Gastroesophageal sphincter (tissue), 4 donors: ENCODE results near the gene C5orf58. TPM values are rescaled to one million over a fixed set of nuclear protein-coding genes. Genes with fewer than 3 reads are reported as not detected.

ENCODE experiments used
- ATAC-seq: fragments of 150-250 bp; one replicate; pipeline ENCODE4 v1.9.1; 2016; ENCODE audit warnings: mild to moderate bottlenecking, moderate library complexity
- H3K27ac ChIP-seq, 4 donors: fragments of 200-600 bp; sonication (generic) in 3 of 4; 1 replicate in 3 of 4; 2 replicates in 1 of 4; pipeline ENCODE4 v1.5.1; 2016 to 2019
- H3K27me3 ChIP-seq: fragments of 200-600 bp; sonication (generic); one replicate; pipeline ENCODE4 v1.5.1; 2019
- H3K36me3 ChIP-seq, 2 donors: fragments of 200-600 bp; sonication (generic); one replicate each; pipeline ENCODE4 v1.5.1; 2019; ENCODE audit warnings: control low read depth in 1 of 2
- H3K4me1 ChIP-seq, 3 donors: fragments of 200-600 bp; sonication (generic); 1 replicate in 2 of 3; 2 replicates in 1 of 3; pipeline ENCODE4 v1.5.1; 2016 to 2019; ENCODE audit warnings: control low read depth in 2 of 3
- H3K4me3 ChIP-seq, 2 donors: fragments of 200-600 bp; sonication (generic); one replicate each; pipeline ENCODE4 v1.5.1; 2019; ENCODE audit warnings: mild to moderate bottlenecking in 1 of 2, moderate library complexity in 1 of 2
- H3K9me3 ChIP-seq, 3 donors: fragments of 200-600 bp; sonication (generic); one replicate each; pipeline ENCODE4 v1.5.1; 2017 to 2019; ENCODE audit warnings: control low read depth in 2 of 3
- CTCF ChIP-seq, 4 experiments: fragments of 200-600 bp in 2 of 4; fragments of 450-650 bp in 2 of 4; sonication (generic) in 1 of 4; IDR thresholded peaks; one replicate each; pipeline ENCODE4 v1.5.1; 2017 to 2019; ENCODE audit warnings: antibody characterized with exemption in 4 of 4, mild to moderate bottlenecking in 2 of 4, moderate library complexity in 2 of 4
- EP300 ChIP-seq: sonication (generic); formaldehyde crosslinking; IDR thresholded peaks from one replicate; pipeline ENCODE4 v1.6.1; 2017; ENCODE audit warnings: antibody characterized with exemption, mild to moderate bottlenecking
- POLR2A ChIP-seq, 2 donors: fragments of 450-650 bp; IDR thresholded peaks; one replicate each; pipeline ENCODE4 v1.6.1; 2017; ENCODE audit warnings: antibody characterized with exemption in 2 of 2, mild to moderate bottlenecking in 2 of 2, moderate library complexity in 1 of 2
- POLR2AphosphoS5 ChIP-seq: sonication (generic); formaldehyde crosslinking; IDR thresholded peaks from one replicate; pipeline ENCODE4 v1.6.1; 2017; ENCODE audit warnings: antibody characterized with exemption
- WGBS, 2 donors: methylation state at CpG; one replicate each; pipeline ENCODE4 v1.1.5; 2018; ENCODE audit warnings: low coverage in 1 of 2; 5-methylcytosine and 5-hydroxymethylcytosine counted together
- total RNA-seq, 4 donors: library from RNA; depleted of rRNA; stranded (reverse); fragments of >200 nt; gene quantifications; one replicate each; pipeline ENCODE4 v1.1.0, GENCODE V29; 2016

C5orf58 gene
- total RNA-seq, 4 donors from 2014 or later: not detected

DNA sequence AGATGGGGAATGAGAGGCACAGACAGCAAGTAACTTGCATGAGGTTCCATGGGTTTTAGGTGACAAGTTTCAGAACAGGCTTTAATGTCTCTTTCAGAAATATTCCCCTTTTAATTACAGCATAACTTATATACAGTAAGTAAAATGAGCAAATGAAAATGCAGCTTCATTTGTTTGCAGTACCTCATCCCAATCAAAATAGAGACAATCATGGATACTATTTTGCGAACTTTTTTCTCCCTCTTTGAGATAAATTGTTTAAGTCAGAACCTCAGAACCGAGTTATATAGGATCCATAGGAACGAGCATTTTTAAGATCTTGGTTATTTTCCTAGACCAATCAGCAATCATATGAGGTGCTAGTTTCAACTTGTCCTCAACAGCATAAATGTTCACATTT is 61.3 kb downstream of the C5orf58 start:
- Histone ChIP-seq H3K4me3 (no peak overlapping the region), H3K9me3 (peaks cover 0 to 3% (median 0%) of the 10 kb centered on the region in 3 donors), H3K27me3 (no peaks in the 10 kb centered on the region), H3K27ac (no peak overlapping the region), H3K36me3 (no peaks in the 10 kb centered on the region), H3K4me1 (peaks cover 0 to 9% (median 3%) of the 10 kb centered on the region in 3 donors)
- 92 to 94% methylated on average over 3 of the region's 3 CpGs for WGBS, 2 donors
- TF ChIP-seq CTCF (IDR thresholded peaks at IDR 0.05) (no peak), POLR2AphosphoS5 (no peak), EP300 (no peak), POLR2A (IDR thresholded peaks at IDR 0.05) (no peak)
- no peak for ATAC-seq

DNA sequence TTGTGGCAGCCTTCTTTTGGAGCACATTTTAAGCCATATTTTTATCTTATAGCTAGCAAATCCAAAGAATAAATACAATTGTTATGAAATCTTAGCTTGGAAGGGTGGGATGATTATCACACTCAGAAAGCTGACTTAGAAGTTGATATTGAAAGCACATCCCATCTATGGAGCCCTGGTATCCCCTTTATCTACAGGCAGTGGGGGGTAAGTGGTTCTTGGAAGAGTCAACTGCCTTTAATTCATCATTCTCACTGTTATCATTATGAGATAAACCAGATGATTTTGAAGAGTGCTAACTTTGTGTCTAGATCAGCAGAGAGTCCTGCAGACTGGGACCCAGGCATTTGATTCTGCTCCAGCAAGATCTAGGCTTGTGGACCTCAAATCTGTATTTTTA is 61.8 kb downstream of the C5orf58 start:
- TF ChIP-seq EP300 (no peak), POLR2A (IDR thresholded peaks at IDR 0.05) (no peak), CTCF (IDR thresholded peaks at IDR 0.05) (no peak), POLR2AphosphoS5 (no peak)
- ATAC-seq: no peak
- H3K9me3 ChIP-seq: peaks cover 0 to 3% (median 0%) of the 10 kb centered on the region in 3 donors

More for the DNA sequence above, 61.8 kb downstream of the C5orf58 start:
- no peak overlapping the region for H3K4me3 ChIP-seq
- no peak overlapping the region for H3K27ac ChIP-seq
- H3K27me3 ChIP-seq: no peaks in the 10 kb centered on the region
- H3K4me1 ChIP-seq: peaks cover 0 to 6% (median 0%) of the 10 kb centered on the region in 3 donors
- no peaks in the 10 kb centered on the region for H3K36me3 ChIP-seq

Other genes starting within 250 kb of the C5orf58 start
- gene FOXI1, start 127.1 kb upstream of the C5orf58 start, total RNA-seq: not detected
- gene LCP2, start 64.8 kb downstream of the C5orf58 start, total RNA-seq: 10 to 100 TPM in 1 of 4 donors, 1 to 10 TPM in 3; 5.5 to 17.0 (median 8.3) TPM
- gene KCNMB1, start 156.4 kb downstream of the C5orf58 start, total RNA-seq: 10 to 100 TPM; 38.0 to 78.3 (median 66.6) TPM